ENCODE data around the gene CRB1. TPM values are rescaled to one million over a fixed set of nuclear protein-coding genes. Genes with fewer than 3 reads are reported as not detected.

CRB1 gene
- total RNA-seq, 1 donor from 2014 or later = not detected

- no peak for DNase-seq (ENCODE audit: low spot score in 2 of 2)
- Histone ChIP-seq H3K36me3 (no peaks in the 10 kb centered on the region), H3K4me1 (no peaks in the 10 kb centered on the region), H3K9me3 (no peaks in the 10 kb centered on the region), H3K4me3 (no peak overlapping the region), H3K27ac (no peak overlapping the region), H3K27me3 (no peaks in the 10 kb centered on the region)
- intact Hi-C loops (cut with DNase I) = no loop called here
- no peak for TF ChIP-seq CTCF (IDR thresholded peaks at IDR 0.05)
Measured at GRCh38 chr1:197388801-197389200, 120.7 kb downstream of the CRB1 start.

GRCh38 chr1:197390856-197391255 is 122.8 kb downstream of the CRB1 start:
- H3K27me3 ChIP-seq = no peaks in the 10 kb centered on the region
- H3K36me3 ChIP-seq = no peaks in the 10 kb centered on the region
- no peaks in the 10 kb centered on the region for H3K4me1 ChIP-seq
- H3K4me3 ChIP-seq = no peak overlapping the region
- H3K9me3 ChIP-seq = no peaks in the 10 kb centered on the region
- DNase-seq (ENCODE audit: low spot score in 2 of 2) = no peak
- H3K27ac ChIP-seq = no peak overlapping the region
- no peak for TF ChIP-seq CTCF (IDR thresholded peaks at IDR 0.05)
- intact Hi-C loops (cut with DNase I) = no loop called here

- intact Hi-C loops (cut with DNase I) = no loop called here
- no peaks in the 10 kb centered on the region for H3K4me1 ChIP-seq
- H3K36me3 ChIP-seq = no peaks in the 10 kb centered on the region
- TF ChIP-seq CTCF (IDR thresholded peaks at IDR 0.05) = no peak
- no peak overlapping the region for H3K27ac ChIP-seq
- no peaks in the 10 kb centered on the region for H3K27me3 ChIP-seq
- no peak for DNase-seq (ENCODE audit: low spot score in 2 of 2)
- H3K9me3 ChIP-seq = no peaks in the 10 kb centered on the region
- H3K4me3 ChIP-seq = no peak overlapping the region
Measured at GRCh38 chr1:197391303-197392226, 123.5 kb downstream of the CRB1 start.

GRCh38 chr1:197392541-197392940 is 124.5 kb downstream of the CRB1 start:
- H3K9me3 ChIP-seq = no peaks in the 10 kb centered on the region
- no peak for TF ChIP-seq CTCF (IDR thresholded peaks at IDR 0.05)
- no peak overlapping the region for H3K27ac ChIP-seq
- no peaks in the 10 kb centered on the region for H3K27me3 ChIP-seq
- no peak overlapping the region for H3K4me3 ChIP-seq
- H3K36me3 ChIP-seq = no peaks in the 10 kb centered on the region
- H3K4me1 ChIP-seq = no peaks in the 10 kb centered on the region
- intact Hi-C loops (cut with DNase I) = no loop called here
- no peak for DNase-seq (ENCODE audit: low spot score in 2 of 2)

GRCh38 chr1:197393105-197393504 is 125.1 kb downstream of the CRB1 start:
- Histone ChIP-seq H3K4me1 (no peaks in the 10 kb centered on the region), H3K27me3 (no peaks in the 10 kb centered on the region), H3K36me3 (no peaks in the 10 kb centered on the region), H3K4me3 (no peak overlapping the region), H3K27ac (no peak overlapping the region), H3K9me3 (no peaks in the 10 kb centered on the region)
- DNase-seq (ENCODE audit: low spot score in 2 of 2) = no peak
- intact Hi-C loops (cut with DNase I) = no loop called here
- TF ChIP-seq CTCF (IDR thresholded peaks at IDR 0.05) = no peak
